Keratinocyte (primary cell): ENCODE measurements around the gene TRIM6. TPM values are rescaled to one million over a fixed set of nuclear protein-coding genes. Genes with fewer than 3 reads are reported as not detected.

Source experiments
- DNase-seq: peaks from one replicate; pipeline ENCODE4 v3.0.0-alpha.2; 2011; ENCODE audit warnings: low read depth, missing footprints, low spot score
- FAIRE-seq: peaks from 2 replicates; lab custom pipeline; 2011; peaks lifted over from hg19 to GRCh38; lab: Jason Lieb, UNC
- H2AFZ ChIP-seq: 2 replicates; pipeline ENCODE4 v1.6.0; 2012; ENCODE audit warnings: low read length, control low read depth, inconsistent platforms; ENCODE audit not compliant: control insufficient read depth
- H3K27ac ChIP-seq: 2 replicates; pipeline ENCODE4 v1.5.1; 2011; ENCODE audit warnings: low read length; ENCODE audit not compliant: control insufficient read depth, insufficient read depth
- H3K27me3 ChIP-seq: 3 replicates; pipeline ENCODE4 v1.6.0; 2011; ENCODE audit warnings: low read length; ENCODE audit not compliant: control insufficient read depth, insufficient read depth; ENCODE audit errors: extremely low read depth
- H3K36me3 ChIP-seq, 2 experiments: 2 replicates in 1 of 2; 3 replicates in 1 of 2; pipeline ENCODE4 v1.5.1; 2011; ENCODE audit warnings: low read length in 2 of 2, mild to moderate bottlenecking in 1 of 2; ENCODE audit not compliant: control insufficient read depth in 2 of 2, insufficient read depth in 2 of 2; ENCODE audit errors: extremely low read depth in 1 of 2
- H3K4me1 ChIP-seq: 3 replicates; pipeline ENCODE4 v1.5.1; 2011; ENCODE audit warnings: low read length; ENCODE audit not compliant: control insufficient read depth, insufficient read depth; ENCODE audit errors: extremely low read depth
- H3K4me2 ChIP-seq: 3 replicates; pipeline ENCODE4 v1.6.0; 2011; ENCODE audit warnings: low read depth, low read length; ENCODE audit not compliant: control insufficient read depth, insufficient read depth; ENCODE audit errors: extremely low read depth
- H3K4me3 ChIP-seq, 3 experiments: fragments of 200-600 bp in 1 of 3; sonication (generic) in 1 of 3; 2 replicates in 2 of 3; 3 replicates in 1 of 3; pipeline ENCODE4 v1.5.1; 2011 to 2016; ENCODE audit warnings: low read length in 3 of 3, mild to moderate bottlenecking in 3 of 3, control low read depth in 2 of 3, inconsistent platforms in 1 of 3, low read depth in 1 of 3, mixed read lengths in 1 of 3, mixed run types in 1 of 3, moderate library complexity in 1 of 3; ENCODE audit not compliant: control insufficient read depth in 2 of 3, insufficient read depth in 2 of 3; ENCODE audit errors: extremely low read depth in 1 of 3
- H3K79me2 ChIP-seq: 2 replicates; pipeline ENCODE4 v1.6.0; 2012; ENCODE audit warnings: low read length; ENCODE audit not compliant: control insufficient read depth, insufficient read depth
- H3K9ac ChIP-seq: 3 replicates; pipeline ENCODE4 v1.6.0; 2011; ENCODE audit warnings: low read length; ENCODE audit not compliant: control insufficient read depth, insufficient read depth; ENCODE audit errors: extremely low read depth
- H3K9me1 ChIP-seq: 3 replicates; pipeline ENCODE4 v1.6.0; 2011; ENCODE audit warnings: low read length; ENCODE audit not compliant: control insufficient read depth, insufficient read depth; ENCODE audit errors: extremely low read depth
- H3K9me3 ChIP-seq: 2 replicates; pipeline ENCODE4 v1.5.1; 2012; ENCODE audit warnings: low read depth, low read length; ENCODE audit not compliant: control insufficient read depth
- H4K20me1 ChIP-seq: 3 replicates; pipeline ENCODE4 v1.6.0; 2011; ENCODE audit warnings: low read length; ENCODE audit not compliant: control insufficient read depth, insufficient read depth; ENCODE audit errors: extremely low read depth
- CTCF ChIP-seq, 3 experiments: IDR thresholded peaks in 1 of 3; conservative IDR thresholded peaks in 1 of 3; optimal IDR thresholded peaks in 1 of 3; 2 replicates in 2 of 3; 3 replicates in 1 of 3; pipeline versions ENCODE3 to v1.5.1; 2011; ENCODE audit warnings: low read length in 3 of 3, mild to moderate bottlenecking in 3 of 3, moderate library complexity in 2 of 3, control low read depth in 1 of 3, inconsistent platforms in 1 of 3; ENCODE audit not compliant: insufficient read depth in 2 of 3; ENCODE audit errors: extremely low read depth in 1 of 3
- EZH2 ChIP-seq: IDR thresholded peaks from one replicate; pipeline ENCODE4 v1.6.1; 2012; ENCODE audit warnings: inconsistent platforms, mild to moderate bottlenecking, low read length, moderate library complexity
- dilution Hi-C: fragments of 300-500 bp; cut with MboI; formaldehyde crosslinking; loops from one replicate; pipeline ENCODE4 v1.7.0; 2020; ENCODE audit warnings: low sequenced_read_pairs; ENCODE audit not compliant: extremely low pct_ligation_motif_present
- polyA plus RNA-seq, 5 experiments: library from polyadenylated mRNA; depleted of rRNA in 3 of 5; stranded (reverse) in 3 of 5; stranded (forward) in 1 of 5; unstranded in 1 of 5; fragments of >200 nt; gene quantifications; 1 replicate in 1 of 5; 2 replicates in 3 of 5; 3 replicates in 1 of 5; pipeline versions ENCODE4 v1.2.1 to v1.2.3, GENCODE V29; 2011 to 2012; ENCODE audit warnings: missing spikeins in 2 of 5, low read depth in 1 of 5, low replicate concordance in 1 of 5

TRIM6 gene
- polyA plus RNA-seq, 1 donor (not counting 4 experiments of a cell fraction or from before 2014, with no cell fraction given), result 5.2 TPM

DNA sequence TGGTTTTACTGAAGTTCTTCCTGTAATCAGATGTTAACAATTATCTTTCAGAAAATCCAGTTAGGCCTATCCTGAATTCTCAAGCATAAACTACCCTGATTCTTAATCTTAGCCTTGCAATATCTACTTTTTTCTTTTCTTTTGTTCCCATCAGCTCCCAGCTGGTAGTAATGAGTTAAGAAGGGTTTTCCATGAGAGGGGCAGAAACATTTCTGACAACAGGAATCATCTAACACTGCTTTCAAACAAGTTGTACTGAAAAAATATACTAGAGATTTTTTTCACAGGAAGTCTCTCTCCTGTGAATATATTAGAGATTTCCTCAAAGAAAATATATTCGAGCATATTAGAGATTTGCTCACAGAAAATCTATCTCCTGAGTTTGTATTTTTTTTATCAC is 3.3 kb upstream of the TRIM6 start:
- no peak for DNase-seq
- Histone ChIP-seq H3K9me1 (no peaks in the 10 kb centered on the region), H3K4me1 (peaks cover 13% of the 10 kb centered on the region), H3K27ac (no peak overlapping the region), H4K20me1 (no peaks in the 10 kb centered on the region), H3K79me2 (no peaks in the 10 kb centered on the region), H3K36me3 (no peaks in the 10 kb centered on the region), H2AFZ (no peak overlapping the region), H3K9ac (no peak overlapping the region), H3K4me3 (no peak overlapping the region), H3K4me2 (no peak overlapping the region), H3K9me3 (no peaks in the 10 kb centered on the region), H3K27me3 (no peaks in the 10 kb centered on the region)
- dilution Hi-C loops, result no loop called here
- no peak for TF ChIP-seq CTCF (optimal IDR thresholded peaks at IDR 0.05 in 1 of 3, IDR thresholded peaks at IDR 0.05 in 1 of 3, conservative IDR thresholded peaks at IDR 0.05 in 1 of 3; ENCODE audit: extremely low read depth in 1 of 3, insufficient read depth in 2 of 3, low read length in 3 of 3)
- TF ChIP-seq EZH2, result no peak
- no peak for FAIRE-seq

GRCh38 chr11:5597953-5598352 is 1.5 kb downstream of the TRIM6 start:
- Histone ChIP-seq H3K27me3 (no peaks in the 10 kb centered on the region), H3K4me1 (peaks cover 17% of the 10 kb centered on the region), H4K20me1 (no peaks in the 10 kb centered on the region), H3K4me3 (no peak overlapping the region), H3K36me3 (no peaks in the 10 kb centered on the region), H3K27ac (no peak overlapping the region), H3K9me1 (no peaks in the 10 kb centered on the region), H3K9ac (no peak overlapping the region), H3K4me2 (peak overlapping the region; percentile 88), H3K9me3 (no peaks in the 10 kb centered on the region), H2AFZ (no peak overlapping the region), H3K79me2 (no peaks in the 10 kb centered on the region)
- no peak for TF ChIP-seq CTCF (optimal IDR thresholded peaks at IDR 0.05 in 1 of 3, IDR thresholded peaks at IDR 0.05 in 1 of 3, conservative IDR thresholded peaks at IDR 0.05 in 1 of 3; ENCODE audit: extremely low read depth in 1 of 3, insufficient read depth in 2 of 3, low read length in 3 of 3)
- TF ChIP-seq EZH2, result no peak
- dilution Hi-C loops, result no loop called here
- FAIRE-seq (no peak), DNase-seq (no peak)
